NCI-H2227 treated with DMSO at 0.1 percent for 48 hours (cell line): ENCODE results near the gene KPNA5.
A peak's percentile ranks its signal among the peaks of the same experiment; 100 is the strongest.
"Not testable (repeated sequence)": the region's sequence is repeated elsewhere in the genome, so short reads cannot be mapped to it uniquely, and the experiment has no call there.

ENCODE experiments used
- DNase-seq: peaks from one replicate; lab custom pipeline; 2025; lab: John Stamatoyannopoulos, UW

Gene KPNA5

GRCh38 chr6:116703888-116704287 is 22.9 kb downstream of the KPNA5 start:
- DNase-seq: not testable (repeated sequence)

- DNase-seq: no peak
These were observed 24.9 kb downstream of the KPNA5 start for GRCh38 chr6:116705917-116706316.

GRCh38 chr6:116714296-116714695 is 33.3 kb downstream of the KPNA5 start:
- no peak for DNase-seq

DNA sequence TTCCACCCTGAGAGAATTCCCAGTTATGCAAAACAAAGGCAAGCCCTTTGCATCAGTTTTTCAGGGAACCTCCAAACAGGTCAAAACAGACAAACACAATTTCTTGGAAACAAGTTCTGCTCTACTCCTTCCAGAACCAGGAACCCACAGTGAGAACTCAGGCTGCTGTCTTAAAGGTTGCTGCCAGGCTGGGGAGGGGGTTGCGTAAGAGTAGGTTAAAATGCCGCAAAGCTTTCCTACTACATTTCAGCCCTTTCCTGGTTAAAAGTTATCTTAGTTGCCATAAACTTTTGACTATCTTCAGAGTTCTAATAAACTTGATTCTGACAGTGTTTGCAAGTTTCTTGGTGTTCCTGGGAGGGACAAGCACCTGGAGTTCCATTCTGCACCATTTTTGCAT is 33.8 kb downstream of the KPNA5 start:
- DNase-seq: no peak

GRCh38 chr6:116726947-116727346 is 45.9 kb downstream of the KPNA5 start:
- DNase-seq: no peak

DNA sequence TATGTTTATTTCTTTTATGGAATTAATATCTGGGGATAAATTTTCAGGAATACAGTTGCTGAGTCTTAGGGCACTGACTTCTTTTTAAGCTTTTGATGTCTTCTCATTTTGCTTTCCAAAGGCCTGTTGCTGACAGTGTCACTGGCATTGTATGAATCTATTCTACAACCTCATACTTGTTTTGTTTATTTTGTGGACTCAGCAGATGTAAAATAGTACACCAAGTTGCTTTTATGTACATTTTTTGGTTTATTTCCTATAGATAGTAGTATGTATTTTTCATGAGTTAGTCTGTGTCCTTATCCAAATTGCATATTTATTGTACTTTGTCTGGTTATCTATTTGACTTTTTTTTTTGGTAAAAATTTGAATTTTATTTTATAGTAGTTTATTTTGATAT is 49.5 kb downstream of the KPNA5 start:
- no peak for DNase-seq

DNA sequence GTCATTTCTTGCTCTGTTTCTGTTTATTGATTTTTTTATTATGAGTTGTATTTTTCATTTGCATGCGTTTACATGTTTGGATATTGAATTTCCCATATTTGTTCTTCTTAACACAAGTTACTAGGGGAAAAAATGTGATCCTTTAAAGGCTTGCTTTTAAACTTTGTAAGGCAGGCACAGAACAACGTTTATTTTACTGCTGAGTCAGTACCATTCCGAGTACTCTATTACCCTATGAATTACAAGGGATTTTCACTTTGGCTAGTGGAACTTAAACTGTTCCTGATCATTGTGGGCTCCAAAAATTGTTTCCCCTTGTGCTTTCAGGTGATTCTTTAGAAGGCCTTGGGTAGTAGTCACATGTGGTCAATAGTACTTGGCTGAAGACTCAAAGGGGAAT is 56.0 kb downstream of the KPNA5 start:
- no peak for DNase-seq

DNA sequence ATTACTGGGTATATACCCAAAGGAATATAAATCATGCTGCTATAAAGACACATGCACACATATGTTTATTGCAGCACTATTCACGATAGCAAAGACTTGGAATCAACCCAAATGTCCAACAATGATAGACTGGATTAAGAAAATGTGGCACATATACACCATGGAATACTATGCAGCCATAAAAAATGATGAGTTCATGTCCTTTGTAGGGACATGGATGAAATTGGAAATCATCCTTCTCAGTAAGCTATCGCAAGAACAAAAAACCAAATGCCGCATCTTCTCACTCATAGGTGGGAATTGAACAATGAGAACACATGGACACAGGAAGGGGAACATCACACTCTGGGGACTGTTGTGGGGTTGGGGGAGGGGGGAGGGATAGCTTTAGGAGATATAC is 59.5 kb downstream of the KPNA5 start:
- DNase-seq: not testable (repeated sequence)

DNA sequence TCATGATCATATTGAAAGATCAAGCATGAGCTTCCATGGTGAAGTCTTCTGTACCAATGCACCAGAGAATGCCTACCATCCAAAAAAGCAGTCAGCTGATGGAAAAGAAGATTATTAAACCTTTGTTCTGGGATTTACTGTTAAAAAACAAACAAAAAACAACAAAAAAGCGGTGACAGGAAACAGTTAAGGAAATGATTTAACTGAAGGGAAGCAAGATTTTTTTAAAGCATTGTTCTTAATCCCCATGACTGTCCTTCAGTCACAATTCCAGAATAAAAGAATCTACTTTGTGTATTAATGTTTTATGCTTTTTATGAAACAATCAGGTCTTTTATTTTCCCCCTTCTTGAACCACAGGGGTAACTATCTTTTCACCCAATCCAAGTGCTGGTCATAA is 60.6 kb downstream of the KPNA5 start:
- no peak for DNase-seq

DNA sequence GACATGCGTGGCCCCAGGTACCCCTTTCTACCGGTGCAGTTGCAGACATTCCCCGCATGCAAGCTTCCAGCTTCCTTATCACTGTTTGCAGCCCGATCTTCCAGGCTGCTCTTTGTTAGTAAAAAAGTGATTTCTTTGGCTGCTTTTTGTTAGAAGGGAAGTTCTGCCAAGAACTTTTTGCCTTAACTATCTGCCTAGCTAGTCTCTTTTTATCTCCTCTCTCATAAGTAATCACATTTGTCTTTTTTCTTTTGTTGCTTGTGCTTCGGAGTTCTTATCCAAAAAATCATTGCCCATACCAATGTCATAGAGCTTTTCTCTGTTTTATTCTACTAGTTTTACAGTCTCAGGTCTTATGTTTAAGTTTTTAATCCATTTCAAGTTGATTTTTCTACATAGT is 64.2 kb downstream of the KPNA5 start:
- DNase-seq: no peak

DNA sequence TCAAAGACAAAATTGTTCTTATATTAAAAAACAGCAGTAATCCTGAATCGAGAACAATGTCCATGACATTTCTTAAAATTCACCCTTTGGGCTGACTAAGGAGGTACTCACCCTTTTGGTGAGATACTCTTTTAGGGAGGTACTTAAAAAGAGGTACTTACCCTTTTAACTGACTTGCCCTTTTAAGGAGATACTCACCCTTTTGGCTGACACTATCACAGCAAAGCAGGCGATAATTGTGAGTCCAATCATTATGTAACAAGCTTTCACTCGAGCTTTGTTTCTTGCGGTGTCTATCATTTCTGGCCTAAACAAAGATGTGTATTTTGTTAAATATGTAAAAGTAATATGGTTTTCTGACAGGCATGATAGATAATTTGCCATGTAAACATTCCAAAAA is 80.8 kb downstream of the KPNA5 start:
- DNase-seq: no peak

- no peak for DNase-seq
These were observed 81.2 kb downstream of the KPNA5 start for GRCh38 chr6:116762235-116762634.

DNA sequence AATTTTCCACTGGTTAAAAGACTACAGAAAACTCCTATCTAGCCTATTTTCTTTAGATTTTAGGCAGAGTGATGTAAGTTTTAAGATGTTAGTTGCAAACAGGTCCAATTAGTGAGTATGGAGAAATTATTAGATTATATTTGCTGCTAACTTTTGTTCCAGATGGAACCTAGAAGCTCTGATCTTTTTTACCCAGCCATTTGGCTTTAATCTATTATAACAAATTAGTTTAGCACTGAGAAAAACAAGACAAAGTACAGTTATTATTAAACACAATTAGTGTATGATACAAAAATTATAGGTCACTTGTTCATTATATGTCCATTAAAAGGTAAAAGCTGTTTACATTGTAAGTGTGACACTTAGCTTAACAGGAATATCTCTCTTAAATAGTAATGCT is 82.0 kb downstream of the KPNA5 start:
- DNase-seq: no peak

DNA sequence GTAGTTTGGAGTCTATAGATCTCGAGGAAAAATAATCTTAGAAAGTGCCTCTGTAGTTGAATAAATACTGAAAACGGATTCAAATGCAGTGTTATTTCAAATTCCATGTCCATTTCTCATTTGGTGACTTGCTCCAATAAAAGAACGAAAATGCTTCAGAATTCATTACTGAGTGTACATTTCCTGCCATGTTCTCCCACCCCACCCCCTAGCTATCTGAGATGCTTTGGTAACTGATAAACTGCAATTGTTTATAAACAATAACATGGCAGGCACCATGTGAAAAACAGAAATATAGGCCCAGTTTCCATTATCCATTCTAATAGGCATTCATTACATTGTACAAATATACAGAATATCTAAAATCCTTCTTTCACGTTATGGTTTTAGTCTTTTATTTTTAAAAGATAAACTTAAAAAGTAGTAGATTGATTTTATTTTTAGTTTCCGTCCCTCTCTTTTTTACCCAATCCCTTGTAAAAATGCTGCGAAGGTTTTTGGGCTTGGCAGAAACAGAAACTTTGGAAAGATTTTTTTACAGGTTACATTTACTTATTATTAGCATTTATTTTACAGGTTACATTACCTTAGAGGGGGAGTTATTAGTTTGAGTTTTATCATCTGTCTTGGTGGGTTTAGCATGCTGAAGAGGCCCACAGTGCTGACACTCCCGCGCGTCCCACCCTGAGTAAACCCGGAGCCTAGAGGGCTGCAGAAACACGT is 83.1 kb downstream of the KPNA5 start:
- no peak for DNase-seq

GRCh38 chr6:116764629-116764960 is 83.6 kb downstream of the KPNA5 start:
- no peak for DNase-seq

DNA sequence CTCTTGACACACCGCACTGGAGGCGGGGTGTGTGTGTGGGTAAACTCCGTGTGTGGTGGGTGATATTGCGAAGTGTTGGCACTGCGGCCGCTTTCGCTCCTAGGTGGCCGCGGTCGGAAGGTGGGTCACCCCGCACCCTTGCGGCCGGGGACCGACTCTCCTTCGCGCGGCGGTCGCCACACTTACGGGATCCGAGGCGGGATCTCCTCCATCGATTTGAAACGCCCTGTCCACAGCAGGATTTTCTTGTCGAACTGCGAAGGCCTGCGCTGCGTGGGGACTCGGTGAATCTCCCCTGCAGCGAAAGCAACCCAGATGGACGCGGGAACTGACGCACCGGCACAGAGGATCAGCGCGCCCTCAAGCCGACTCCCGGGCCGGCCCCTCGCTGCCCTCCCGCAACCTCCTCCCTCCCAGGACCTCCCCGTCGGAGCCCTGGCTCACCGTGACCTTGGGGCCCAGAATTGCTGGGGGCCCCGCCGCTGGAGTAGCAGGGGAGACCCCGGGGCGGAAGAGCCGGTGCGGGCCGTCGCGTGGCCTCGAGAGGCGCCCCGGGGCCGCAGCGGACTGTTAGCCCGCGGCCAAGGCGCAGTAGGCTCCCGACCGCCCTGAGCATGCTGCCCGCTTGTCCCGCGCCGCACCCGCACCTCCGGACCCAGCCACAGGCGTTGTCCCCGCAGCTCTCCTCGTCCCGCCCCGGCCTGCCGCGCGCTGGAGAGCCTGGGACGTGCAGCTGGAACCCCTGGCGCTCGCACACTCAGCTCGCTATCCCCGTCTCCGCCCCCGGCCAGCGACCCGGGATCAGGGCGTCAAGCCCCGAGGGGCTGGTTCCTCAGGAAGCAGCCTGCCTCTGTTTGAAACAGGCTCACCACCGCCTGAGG is 84.2 kb downstream of the KPNA5 start, which contains the start of gene FAM162B:
Gene FAM162B, minus strand, starts transcription at position 759 of the 881 bp plus-strand sequence. Its CDS starts 143 bp downstream, at position 616.
- no peak for DNase-seq

DNA sequence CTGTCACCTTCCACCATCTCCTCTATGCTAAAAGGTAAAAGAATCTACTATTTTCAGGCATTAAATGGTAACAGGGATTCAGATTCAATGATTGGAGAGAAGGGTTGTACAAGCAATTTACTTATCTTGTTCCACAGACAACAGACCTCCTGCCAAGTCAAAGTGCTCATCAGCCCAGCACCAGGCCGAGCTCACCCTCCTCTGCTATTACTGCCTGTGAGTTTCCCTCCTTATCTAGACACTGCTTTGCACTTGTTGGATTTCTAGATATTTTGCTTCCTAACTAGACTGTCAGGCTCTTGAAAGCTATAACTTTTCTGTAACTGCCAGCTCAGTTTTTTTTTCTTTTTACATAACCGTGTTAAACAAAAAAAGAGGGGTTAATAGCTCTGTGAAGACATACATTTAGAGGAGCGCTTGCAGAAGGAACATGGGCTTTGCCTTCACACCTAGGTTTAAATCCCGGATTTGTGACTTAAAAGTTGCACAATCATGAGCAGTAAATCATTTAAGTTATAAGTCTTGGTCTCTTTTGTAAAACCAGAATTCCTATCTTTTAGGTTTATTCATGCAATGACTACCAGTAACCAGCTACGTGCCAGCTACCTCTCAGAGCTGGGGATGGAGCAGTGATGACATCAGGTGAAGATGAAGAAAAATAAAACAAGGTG is 85.6 kb downstream of the KPNA5 start:
- no peak for DNase-seq

- no peak for DNase-seq
These were observed 86.7 kb downstream of the KPNA5 start for GRCh38 chr6:116767715-116768114.

DNA sequence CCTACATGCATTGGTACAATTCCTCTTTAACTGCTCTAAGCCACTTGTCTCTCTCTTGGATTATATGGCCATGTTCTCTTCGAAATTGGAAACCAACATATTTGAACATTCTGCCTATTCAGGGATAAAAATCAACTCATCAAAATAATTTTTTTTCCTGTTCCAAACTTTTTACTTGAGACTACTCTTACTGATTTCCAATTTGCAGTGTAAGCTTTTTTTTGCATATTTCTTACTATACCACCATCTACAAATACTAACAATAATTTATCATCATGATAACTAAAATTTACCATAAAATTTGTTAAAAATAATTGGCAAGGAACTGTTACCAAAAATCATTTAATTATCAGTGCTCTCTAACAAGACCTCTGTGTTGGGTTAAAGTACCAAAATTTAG is 91.4 kb downstream of the KPNA5 start:
- DNase-seq: no peak

DNA sequence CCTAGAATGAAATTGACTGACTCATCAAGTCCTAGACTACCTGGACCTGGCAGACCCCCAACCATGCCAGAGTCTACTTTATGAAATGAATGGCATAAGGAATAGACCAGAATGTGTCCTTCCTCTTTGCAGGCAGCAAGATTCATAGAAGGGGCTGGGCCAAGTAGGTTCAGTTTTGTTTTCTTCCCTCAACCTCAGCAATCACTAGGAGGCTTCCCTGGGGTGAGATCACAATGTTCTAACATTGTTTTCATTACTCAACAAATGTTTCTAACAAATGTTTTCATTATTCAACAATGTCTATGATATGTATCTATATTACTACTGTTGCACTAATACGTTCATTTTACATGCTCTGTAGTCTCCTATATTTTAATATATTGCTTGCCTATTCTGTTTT is 92.9 kb downstream of the KPNA5 start:
- no peak for DNase-seq

GRCh38 chr6:116779573-116780164 is 98.7 kb downstream of the KPNA5 start:
- peak; percentile 20 for DNase-seq

DNA sequence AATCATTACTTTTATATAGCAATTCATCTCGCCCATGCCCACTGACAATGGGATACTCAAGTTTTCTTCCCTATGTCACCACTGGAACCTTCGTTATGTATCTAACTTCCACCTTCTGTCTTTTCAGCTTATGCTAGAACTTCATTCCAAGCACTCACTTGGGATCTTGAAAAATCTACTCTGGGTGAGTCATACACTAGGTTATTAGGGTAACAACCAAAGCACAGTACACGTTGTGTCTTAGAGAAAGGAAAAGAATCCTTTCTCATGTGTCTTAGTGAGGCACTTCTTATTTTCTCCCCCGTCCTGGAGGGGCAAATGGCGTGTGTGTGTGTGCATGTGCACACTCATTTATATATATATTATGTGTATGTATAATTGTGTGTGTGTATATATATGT is 102.8 kb downstream of the KPNA5 start:
- no peak for DNase-seq
